Left ventricle myocardium inferior (tissue), 1 donor: ENCODE measurements around the gene GALR3. TPM values are rescaled to one million over a fixed set of nuclear protein-coding genes. Genes with fewer than 3 reads are reported as not detected.

Experiments
- DNase-seq: peaks from one replicate; pipeline ENCODE4 v3.0.0-alpha.2; 2020
- H3K27ac ChIP-seq: fragments of 200-600 bp; replicated peaks from 2 replicates; pipeline ENCODE4 v1.8.0; 2021
- H3K27me3 ChIP-seq: fragments of 200-600 bp; 2 replicates; pipeline ENCODE4 v1.8.0; 2021; ENCODE audit warnings: low read depth
- H3K36me3 ChIP-seq: fragments of 200-600 bp; 2 replicates; pipeline ENCODE4 v1.8.0; 2021
- H3K4me1 ChIP-seq: fragments of 200-600 bp; 2 replicates; pipeline ENCODE4 v1.8.0; 2021
- H3K4me3 ChIP-seq: fragments of 200-600 bp; 2 replicates; pipeline ENCODE4 v1.8.0; 2021; ENCODE audit warnings: mild to moderate bottlenecking, moderate library complexity
- H3K9me3 ChIP-seq: fragments of 200-600 bp; replicated peaks from 2 replicates; pipeline ENCODE4 v1.8.0; 2021
- CTCF ChIP-seq: fragments of 200-600 bp; IDR thresholded peaks from 2 replicates; pipeline ENCODE4 v1.8.0; 2021; ENCODE audit warnings: antibody characterized with exemption, mild to moderate bottlenecking, borderline replicate concordance
- intact Hi-C: fragments of 100-400 bp; cut with micrococcal nuclease; formaldehyde crosslinking; loops from one replicate; pipeline ENCODE4 v1.11.0; 2022
- long read RNA-seq: library from polyadenylated mRNA; unstranded; transcript quantifications from one replicate; pipeline ENCODE4 v2.0.0, GENCODE V29; 2021
- total RNA-seq: library from RNA; stranded (reverse); fragmentation: NEBNext Ultra II Directional; extraction: Animal tissue kit (Norgen Biotek cat#: 25700); gene quantifications from one replicate; pipeline ENCODE4 v1.2.1, GENCODE V29; 2021
- donor health status: DM: no; HTN: yes; CAD: no; lungs with severe emphysema.

The GALR3 gene
- not detected for total RNA-seq
- long read RNA-seq: 0 reads

GRCh38 chr22:37823134-37823985 lies at the start of gene GALR3:
Gene GALR3, plus strand, starts transcription at chr22:37823382. Its CDS starts 25 bp downstream, at chr22:37823407.
- no peaks in the 10 kb centered on the region for H3K9me3 ChIP-seq
- DNase-seq: no peak
- peaks cover 53% of the 10 kb centered on the region for H3K27me3 ChIP-seq
- TF ChIP-seq CTCF: no peak
- no peaks in the 10 kb centered on the region for H3K36me3 ChIP-seq
- peaks cover 27% of the 10 kb centered on the region for H3K4me1 ChIP-seq
- H3K4me3 ChIP-seq: no peak within 1 kb of the TSS
- intact Hi-C loops: no loop called here
- no peak within 1 kb of the TSS for H3K27ac ChIP-seq

- Histone ChIP-seq H3K27ac (peak overlapping the region; percentile 30), H3K9me3 (no peaks in the 10 kb centered on the region), H3K4me3 (no peak overlapping the region), H3K4me1 (peaks cover 20% of the 10 kb centered on the region), H3K36me3 (peaks cover 52% of the 10 kb centered on the region), H3K27me3 (no peaks in the 10 kb centered on the region)
- DNase-seq: no peak
- TF ChIP-seq CTCF: no peak
- intact Hi-C loops: no loop called here
These were observed 48.5 kb upstream of the GALR3 start for GRCh38 chr22:37774728-37775127.

GRCh38 chr22:37775785-37776638 lies 47.2 kb upstream of the GALR3 start:
- Histone ChIP-seq H3K4me1 (peaks cover 20% of the 10 kb centered on the region), H3K36me3 (peaks cover 39% of the 10 kb centered on the region), H3K4me3 (no peak overlapping the region), H3K9me3 (no peaks in the 10 kb centered on the region), H3K27me3 (no peaks in the 10 kb centered on the region), H3K27ac (peak overlapping the region; percentile 46)
- intact Hi-C loops: no loop called here
- TF ChIP-seq CTCF: no peak
- DNase-seq: no peak

GRCh38 chr22:37776639-37777005 lies 46.6 kb upstream of the GALR3 start:
- peak overlapping the region; percentile 46 for H3K27ac ChIP-seq
- intact Hi-C loops: no loop called here
- TF ChIP-seq CTCF: no peak

GRCh38 chr22:37777122-37777687 lies 46.0 kb upstream of the GALR3 start:
- no peak overlapping the region for H3K4me3 ChIP-seq
- DNase-seq: no peak
- H3K9me3 ChIP-seq: no peaks in the 10 kb centered on the region
- intact Hi-C loops: no loop called here
- no peak for TF ChIP-seq CTCF
- no peaks in the 10 kb centered on the region for H3K27me3 ChIP-seq
- peaks cover 28% of the 10 kb centered on the region for H3K36me3 ChIP-seq
- H3K4me1 ChIP-seq: peaks cover 23% of the 10 kb centered on the region
- peak overlapping the region; percentile 46 for H3K27ac ChIP-seq

More at GRCh38 chr22:37776639-37777005, 46.6 kb upstream of the GALR3 start:
- DNase-seq: no peak
- H3K27me3 ChIP-seq: no peaks in the 10 kb centered on the region
- H3K4me3 ChIP-seq: no peak overlapping the region
- H3K9me3 ChIP-seq: no peaks in the 10 kb centered on the region
- H3K36me3 ChIP-seq: peaks cover 33% of the 10 kb centered on the region
- H3K4me1 ChIP-seq: peaks cover 20% of the 10 kb centered on the region
